ENCODE data around the gene TEC.
"Not testable (repeated sequence)": the region's sequence is repeated elsewhere in the genome, so short reads cannot be mapped to it uniquely, and the experiment has no call there.

DNA sequence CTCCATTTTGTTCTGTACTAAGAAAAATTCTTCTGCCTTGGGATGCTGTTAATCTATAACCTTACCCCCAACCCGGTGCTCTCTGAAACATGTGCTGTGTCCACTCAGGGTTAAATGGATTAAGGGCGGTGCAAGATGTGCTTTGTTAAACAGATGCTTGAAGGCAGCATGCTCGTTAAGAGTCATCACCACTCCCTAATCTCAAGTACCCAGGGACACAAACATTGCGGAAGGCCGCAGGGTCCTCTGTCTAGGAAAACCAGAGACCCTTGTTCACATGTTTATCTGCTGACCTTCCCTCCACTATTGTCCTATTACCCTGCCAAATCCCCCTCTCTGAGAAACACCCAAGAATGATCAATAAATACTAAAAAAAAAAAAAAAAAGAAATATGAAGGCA, 82.6 kb downstream of the TEC start:
- not testable (repeated sequence) for TF ChIP-seq POLR2A (IDR thresholded peaks at IDR 0.05)
- TF ChIP-seq, protein P1, sequence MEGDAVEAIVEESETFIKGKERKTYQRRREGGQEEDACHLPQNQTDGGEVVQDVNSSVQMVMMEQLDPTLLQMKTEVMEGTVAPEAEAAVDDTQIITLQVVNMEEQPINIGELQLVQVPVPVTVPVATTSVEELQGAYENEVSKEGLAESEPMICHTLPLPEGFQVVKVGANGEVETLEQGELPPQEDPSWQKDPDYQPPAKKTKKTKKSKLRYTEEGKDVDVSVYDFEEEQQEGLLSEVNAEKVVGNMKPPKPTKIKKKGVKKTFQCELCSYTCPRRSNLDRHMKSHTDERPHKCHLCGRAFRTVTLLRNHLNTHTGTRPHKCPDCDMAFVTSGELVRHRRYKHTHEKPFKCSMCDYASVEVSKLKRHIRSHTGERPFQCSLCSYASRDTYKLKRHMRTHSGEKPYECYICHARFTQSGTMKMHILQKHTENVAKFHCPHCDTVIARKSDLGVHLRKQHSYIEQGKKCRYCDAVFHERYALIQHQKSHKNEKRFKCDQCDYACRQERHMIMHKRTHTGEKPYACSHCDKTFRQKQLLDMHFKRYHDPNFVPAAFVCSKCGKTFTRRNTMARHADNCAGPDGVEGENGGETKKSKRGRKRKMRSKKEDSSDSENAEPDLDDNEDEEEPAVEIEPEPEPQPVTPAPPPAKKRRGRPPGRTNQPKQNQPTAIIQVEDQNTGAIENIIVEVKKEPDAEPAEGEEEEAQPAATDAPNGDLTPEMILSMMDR (IDR thresholded peaks at IDR 0.05 in 4 of 5, conservative IDR thresholded peaks at IDR 0.05 in 1 of 5): not testable (repeated sequence)

Measured in gastrocnemius medialis (tissue), 4 donors.